Mesendoderm (in vitro differentiated cells): Measurements from ENCODE around the gene ADAMTS16.
A peak's percentile ranks its signal among the peaks of the same experiment; 100 is the strongest.

Experiments used
- DNase-seq: peaks from one replicate; pipeline ENCODE4 v3.0.0; 2013
- H2AK5ac ChIP-seq: 2 replicates; pipeline ENCODE4 v1.6.1; 2013; ENCODE audit warnings: low read length, inconsistent platforms
- H2BK120ac ChIP-seq: 2 replicates; pipeline ENCODE4 v1.6.1; 2013; ENCODE audit warnings: low read depth, mild to moderate bottlenecking, low read length, moderate library complexity, mixed read lengths
- H2BK15ac ChIP-seq: replicated peaks from 2 replicates; pipeline ENCODE4 v1.6.1; 2013; ENCODE audit warnings: low read depth, mild to moderate bottlenecking, moderate library complexity
- H2BK5ac ChIP-seq: 2 replicates; pipeline ENCODE4 v1.6.1; 2013; ENCODE audit warnings: low read length, inconsistent platforms
- H3K18ac ChIP-seq: 2 replicates; pipeline ENCODE4 v1.6.1; 2013; ENCODE audit warnings: mild to moderate bottlenecking, low read length, mixed read lengths
- H3K23ac ChIP-seq: one replicate; pipeline ENCODE4 v1.6.1; 2013; ENCODE audit warnings: low read length
- H3K27ac ChIP-seq: 2 replicates; pipeline ENCODE4 v1.5.1; 2013; ENCODE audit warnings: low read depth, mild to moderate bottlenecking, inconsistent platforms, low read length, moderate library complexity
- H3K27me3 ChIP-seq: 2 replicates; pipeline ENCODE4 v1.6.1; 2013; ENCODE audit warnings: low read length, control low read depth, mild to moderate bottlenecking, inconsistent platforms; ENCODE audit not compliant: insufficient read depth, poor library complexity
- H3K36me3 ChIP-seq: 2 replicates; pipeline ENCODE4 v1.6.1; 2013; ENCODE audit warnings: low read length, inconsistent platforms; ENCODE audit not compliant: control insufficient read depth, insufficient read depth
- H3K4ac ChIP-seq: one replicate; pipeline ENCODE4 v1.6.1; 2013; ENCODE audit warnings: low read depth, mild to moderate bottlenecking, low read length, moderate library complexity
- H3K4me1 ChIP-seq: 2 replicates; pipeline ENCODE4 v1.6.1; 2013; ENCODE audit warnings: low read depth, low read length, inconsistent platforms; ENCODE audit not compliant: control insufficient read depth
- H3K4me2 ChIP-seq: 2 replicates; pipeline ENCODE4 v1.6.1; 2013; ENCODE audit warnings: low read length
- H3K4me3 ChIP-seq: 2 replicates; pipeline ENCODE4 v1.5.1; 2013; ENCODE audit warnings: mild to moderate bottlenecking, low read length
- H3K56ac ChIP-seq: one replicate; pipeline ENCODE4 v1.6.1; 2013; ENCODE audit warnings: low read length
- H3K79me1 ChIP-seq: 2 replicates; pipeline ENCODE4 v1.6.1; 2013; ENCODE audit warnings: low read length, inconsistent platforms
- H3K79me2 ChIP-seq: 2 replicates; pipeline ENCODE4 v1.6.1; 2013; ENCODE audit warnings: mild to moderate bottlenecking, low read length; ENCODE audit not compliant: control insufficient read depth, insufficient read depth
- H3K9ac ChIP-seq: 2 replicates; pipeline ENCODE4 v1.6.1; 2013; ENCODE audit warnings: low read length, inconsistent platforms
- H4K5ac ChIP-seq: one replicate; pipeline ENCODE4 v1.6.1; 2013; ENCODE audit warnings: low read length
- H4K8ac ChIP-seq: one replicate; pipeline ENCODE4 v1.6.1; 2013; ENCODE audit warnings: low read depth, mild to moderate bottlenecking, control low read depth, low read length, moderate library complexity
- WGBS: extraction: QIAGEN DNeasy Blood & Tissue Kit; methylation state at CpG from one replicate; pipeline ENCODE4 v1.1.7; 2013; ENCODE audit warnings: low lambda C conversion rate, missing lambda C conversion rate; ENCODE audit not compliant: insufficient coverage; ENCODE audit errors: extremely low coverage; 5-methylcytosine and 5-hydroxymethylcytosine counted together

Gene ADAMTS16

DNA sequence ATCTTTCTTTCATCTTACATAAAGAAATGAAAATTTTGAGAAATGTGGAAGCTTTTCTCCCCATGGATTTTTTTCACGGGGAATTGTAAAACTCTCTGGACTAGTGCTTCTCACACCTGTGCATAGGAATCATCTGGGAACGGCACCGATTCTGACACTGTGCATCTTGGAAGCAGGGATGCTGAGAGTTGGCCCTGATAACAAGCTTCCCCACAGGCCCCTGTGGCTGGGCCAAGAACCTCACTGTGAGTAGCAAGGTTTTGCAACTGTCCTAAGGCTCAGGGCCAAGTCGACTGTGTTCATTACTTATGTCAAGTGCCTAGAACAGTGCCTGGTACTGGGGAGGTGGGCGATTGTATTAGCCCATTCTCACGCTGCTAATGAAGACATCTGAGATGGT, 174.5 kb downstream of the ADAMTS16 start:
- H3K4ac ChIP-seq = no peak overlapping the region
- H3K4me2 ChIP-seq = no peak overlapping the region
- no peak overlapping the region for H4K8ac ChIP-seq
- H3K4me1 ChIP-seq = peaks cover 2% of the 10 kb centered on the region
- H3K4me3 ChIP-seq = no peak overlapping the region
- no CpG with 5 or more reads among the region's 6 CpGs for WGBS
- no peak overlapping the region for H2AK5ac ChIP-seq
- no peak overlapping the region for H2BK5ac ChIP-seq
- H3K56ac ChIP-seq = no peak overlapping the region
- no peak overlapping the region for H3K9ac ChIP-seq
- H2BK15ac ChIP-seq = no peak overlapping the region
- no peak overlapping the region for H3K23ac ChIP-seq
- no peak overlapping the region for H3K18ac ChIP-seq
- H3K27me3 ChIP-seq = no peaks in the 10 kb centered on the region
- H3K36me3 ChIP-seq = no peaks in the 10 kb centered on the region
- H4K5ac ChIP-seq = no peak overlapping the region
- no peak overlapping the region for H3K27ac ChIP-seq
- DNase-seq = no peak
- no peaks in the 10 kb centered on the region for H3K79me2 ChIP-seq
- no peaks in the 10 kb centered on the region for H3K79me1 ChIP-seq
- H2BK120ac ChIP-seq = no peak overlapping the region

DNA sequence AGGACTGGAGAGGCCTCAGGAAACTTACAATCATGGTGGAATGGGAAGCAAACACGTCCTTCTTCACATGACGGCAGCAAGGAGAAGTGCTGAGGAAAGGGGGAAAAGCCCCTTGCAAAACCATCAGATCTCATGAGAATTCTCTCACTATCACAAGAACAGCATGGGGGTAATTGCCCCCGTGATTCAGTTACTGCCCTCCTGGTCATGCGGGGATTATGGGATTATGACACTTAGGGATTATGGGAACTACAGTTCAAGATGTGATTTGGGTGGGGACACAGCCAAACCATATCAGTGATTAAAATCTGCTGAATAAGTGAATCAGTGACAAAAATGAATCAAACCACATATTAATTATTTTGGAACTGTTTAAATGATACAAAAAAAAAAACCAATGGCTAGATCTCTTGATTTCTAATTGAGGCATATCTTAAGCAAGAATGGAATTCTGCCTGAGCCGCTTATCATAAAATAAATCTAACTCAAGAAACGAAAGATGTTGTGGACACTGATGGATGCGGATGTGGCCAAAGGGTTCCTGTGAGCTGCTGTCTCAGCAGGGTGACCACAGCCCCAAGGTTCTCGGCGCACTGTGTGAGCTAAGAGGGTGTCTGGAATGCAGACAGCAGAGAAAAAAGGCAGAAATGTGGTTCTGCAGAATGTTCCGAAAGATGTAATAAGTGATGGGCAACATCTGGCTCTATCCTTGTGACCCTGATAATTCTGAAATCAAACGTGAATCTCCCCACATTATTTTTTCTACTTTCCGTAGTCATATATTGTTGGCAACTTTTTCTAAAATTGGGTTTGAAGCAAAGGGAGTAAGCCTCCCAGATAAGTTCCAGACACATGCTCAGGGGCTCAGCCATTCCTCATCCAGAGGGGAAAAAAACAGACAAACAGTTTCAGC, 175.2 kb downstream of the ADAMTS16 start:
- Histone ChIP-seq H3K27me3 (no peaks in the 10 kb centered on the region), H3K23ac (no peak overlapping the region), H2BK120ac (no peak overlapping the region), H2BK5ac (no peak overlapping the region), H3K9ac (no peak overlapping the region), H3K4me3 (no peak overlapping the region), H3K4me2 (no peak overlapping the region), H3K36me3 (no peaks in the 10 kb centered on the region), H4K5ac (no peak overlapping the region), H3K4ac (no peak overlapping the region), H3K18ac (no peak overlapping the region), H2BK15ac (no peak overlapping the region), H3K79me1 (no peaks in the 10 kb centered on the region), H3K79me2 (no peaks in the 10 kb centered on the region), H2AK5ac (no peak overlapping the region), H3K4me1 (peaks cover 2% of the 10 kb centered on the region), H3K56ac (no peak overlapping the region), H4K8ac (no peak overlapping the region), H3K27ac (no peak overlapping the region)
- no CpG with 5 or more reads among the region's 12 CpGs for WGBS
- peak; percentile 56 for DNase-seq

DNA sequence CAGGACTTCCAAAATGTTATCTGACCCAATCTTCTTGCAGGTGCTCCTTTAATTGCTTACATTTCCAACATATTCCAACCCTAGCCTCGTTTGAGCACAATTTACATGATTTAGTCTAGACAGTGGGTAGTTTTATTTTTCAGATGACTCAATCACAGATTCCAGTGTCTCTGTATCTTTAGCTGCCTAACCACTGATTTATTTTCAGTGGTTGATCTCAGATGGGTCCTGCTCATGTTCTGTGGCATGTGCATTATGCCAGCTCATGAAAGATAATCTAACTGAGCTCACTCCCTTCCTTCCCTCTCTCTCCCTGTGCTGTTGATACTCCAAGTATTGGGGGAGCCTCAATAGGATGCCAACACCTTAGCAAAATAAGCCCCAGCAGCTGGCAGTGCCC, 176.2 kb downstream of the ADAMTS16 start:
- no peak overlapping the region for H4K5ac ChIP-seq
- H2BK120ac ChIP-seq = no peak overlapping the region
- no peak overlapping the region for H3K9ac ChIP-seq
- H2AK5ac ChIP-seq = no peak overlapping the region
- no peak overlapping the region for H2BK5ac ChIP-seq
- no peaks in the 10 kb centered on the region for H3K79me2 ChIP-seq
- H3K18ac ChIP-seq = no peak overlapping the region
- no peak overlapping the region for H3K4me3 ChIP-seq
- H3K56ac ChIP-seq = no peak overlapping the region
- H3K23ac ChIP-seq = no peak overlapping the region
- no peak overlapping the region for H3K27ac ChIP-seq
- WGBS = no CpG with 5 or more reads among the region's 1 CpG
- no peaks in the 10 kb centered on the region for H3K36me3 ChIP-seq
- DNase-seq = no peak
- no peak overlapping the region for H4K8ac ChIP-seq
- no peak overlapping the region for H3K4ac ChIP-seq
- peaks cover 2% of the 10 kb centered on the region for H3K4me1 ChIP-seq
- H3K27me3 ChIP-seq = no peaks in the 10 kb centered on the region
- no peak overlapping the region for H3K4me2 ChIP-seq
- no peaks in the 10 kb centered on the region for H3K79me1 ChIP-seq
- H2BK15ac ChIP-seq = no peak overlapping the region

DNA sequence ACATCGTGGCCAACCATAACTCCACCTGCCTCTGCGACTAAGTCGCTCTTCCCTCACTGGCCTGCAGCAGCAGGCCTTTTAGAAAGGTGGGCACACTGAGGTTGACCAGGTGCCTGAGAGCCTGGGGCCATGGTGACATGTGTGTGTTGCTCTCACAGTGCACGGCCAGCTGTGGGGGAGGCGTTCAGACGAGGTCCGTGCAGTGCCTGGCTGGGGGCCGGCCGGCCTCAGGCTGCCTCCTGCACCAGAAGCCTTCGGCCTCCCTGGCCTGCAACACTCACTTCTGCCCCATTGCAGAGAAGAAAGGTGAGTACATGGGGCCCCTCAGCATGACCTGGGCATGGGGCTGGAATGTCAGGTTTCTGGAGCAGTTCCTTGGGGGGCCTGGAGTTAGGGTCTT, 177.8 kb downstream of the ADAMTS16 start:
- Histone ChIP-seq H4K8ac (no peak overlapping the region), H2AK5ac (no peak overlapping the region), H2BK5ac (no peak overlapping the region), H3K4ac (no peak overlapping the region), H3K79me1 (no peaks in the 10 kb centered on the region), H3K56ac (no peak overlapping the region), H3K18ac (no peak overlapping the region), H2BK15ac (no peak overlapping the region), H3K23ac (no peak overlapping the region), H3K27ac (no peak overlapping the region), H3K4me3 (no peak overlapping the region), H3K4me1 (peaks cover 2% of the 10 kb centered on the region), H3K27me3 (no peaks in the 10 kb centered on the region), H4K5ac (no peak overlapping the region), H3K79me2 (no peaks in the 10 kb centered on the region), H2BK120ac (no peak overlapping the region), H3K9ac (no peak overlapping the region), H3K36me3 (no peaks in the 10 kb centered on the region), H3K4me2 (no peak overlapping the region)
- WGBS = no CpG with 5 or more reads among the region's 10 CpGs
- no peak for DNase-seq

DNA sequence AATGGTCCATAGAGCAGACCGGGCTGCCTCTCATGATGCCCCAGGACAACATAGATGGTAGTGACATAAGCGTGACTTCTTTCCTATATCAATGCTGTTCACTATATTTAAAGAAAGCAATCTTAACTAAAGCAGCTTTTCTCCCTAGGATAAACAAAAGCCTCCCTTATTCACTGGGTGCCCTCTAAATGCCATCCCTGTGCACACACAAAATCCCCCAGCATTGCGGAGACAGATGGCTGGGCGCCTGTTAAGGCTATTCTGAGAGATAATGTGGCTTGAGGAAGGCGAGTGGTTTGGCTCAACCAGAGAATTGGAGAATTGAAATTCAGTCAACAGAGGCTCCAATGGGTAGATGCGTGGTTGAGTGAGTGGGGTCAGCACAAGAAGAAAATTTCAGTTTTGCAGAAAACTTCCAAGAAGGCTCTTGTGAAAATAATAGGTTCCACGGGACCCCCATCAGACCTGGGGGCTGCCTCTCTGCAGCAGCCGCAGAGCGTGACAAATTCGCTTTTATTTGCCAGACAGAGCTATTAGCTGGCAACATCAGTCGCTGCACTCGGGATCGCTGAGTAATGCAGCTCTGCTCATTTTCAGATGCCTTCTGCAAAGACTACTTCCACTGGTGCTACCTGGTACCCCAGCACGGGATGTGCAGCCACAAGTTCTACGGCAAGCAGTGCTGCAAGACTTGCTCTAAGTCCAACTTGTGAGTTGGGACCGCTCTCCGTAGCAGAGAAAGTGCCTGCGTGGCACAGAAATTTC, 178.5 kb downstream of the ADAMTS16 start:
- DNase-seq = no peak
- no peak overlapping the region for H3K9ac ChIP-seq
- H3K27ac ChIP-seq = no peak overlapping the region
- H3K79me1 ChIP-seq = no peaks in the 10 kb centered on the region
- no peak overlapping the region for H3K4me3 ChIP-seq
- H2BK120ac ChIP-seq = no peak overlapping the region
- H2BK15ac ChIP-seq = no peak overlapping the region
- no peak overlapping the region for H2BK5ac ChIP-seq
- H3K18ac ChIP-seq = no peak overlapping the region
- no CpG with 5 or more reads among the region's 18 CpGs for WGBS
- H3K36me3 ChIP-seq = no peaks in the 10 kb centered on the region
- no peaks in the 10 kb centered on the region for H3K79me2 ChIP-seq
- no peak overlapping the region for H3K4ac ChIP-seq
- H2AK5ac ChIP-seq = no peak overlapping the region
- no peak overlapping the region for H3K56ac ChIP-seq
- no peaks in the 10 kb centered on the region for H3K27me3 ChIP-seq
- H3K23ac ChIP-seq = no peak overlapping the region
- no peak overlapping the region for H4K8ac ChIP-seq
- H3K4me2 ChIP-seq = no peak overlapping the region
- H3K4me1 ChIP-seq = peaks cover 2% of the 10 kb centered on the region
- H4K5ac ChIP-seq = no peak overlapping the region
